B cell (primary cell): ENCODE measurements around the gene GPR146. TPM values are rescaled to one million over a fixed set of nuclear protein-coding genes. Genes with fewer than 3 reads are reported as not detected.

Experiments
- ATAC-seq: fragments of 200-7000 bp; cut with Tn5 transposase; one replicate; pipeline ENCODE4 v1.10.0; 2021; ENCODE audit warnings: low read depth, mild to moderate bottlenecking, moderate number of reproducible peaks, moderate library complexity
- CTCF ChIA-PET: fragments of 350-600 bp; sonication (Branson Sonifier 250); formaldehyde crosslinking; loops from one replicate; lab custom pipeline; 2021; ENCODE audit warnings: antibody characterized with exemption, inconsistent platforms; lab: Charles Lee
- POLR2A ChIA-PET: fragments of 350-600 bp; sonication (Branson Sonifier 250); formaldehyde crosslinking; loops from one replicate; lab custom pipeline; 2021; ENCODE audit warnings: antibody characterized with exemption; lab: Charles Lee
- DNase-seq: peaks from one replicate; pipeline ENCODE4 v3.0.0; 2013
- H2AFZ ChIP-seq: 2 replicates; pipeline ENCODE4 v1.6.1; 2012; ENCODE audit warnings: mild to moderate bottlenecking, low read depth, low read length; ENCODE audit not compliant: insufficient read depth, poor library complexity, severe bottlenecking
- H3K27ac ChIP-seq, 2 donors: 1 replicate in 1 of 2; 2 replicates in 1 of 2; pipeline ENCODE4 v1.5.1; 2012 to 2013; ENCODE audit warnings: low read length in 2 of 2, mild to moderate bottlenecking in 2 of 2, moderate library complexity in 1 of 2
- H3K27me3 ChIP-seq, 4 experiments: fragments of 200-600 bp in 1 of 4; sonication (generic) in 1 of 4; replicated peaks in 1 of 4; 1 replicate in 2 of 4; 2 replicates in 2 of 4; pipeline versions ENCODE4 v1.6.1 to v1.7.0; 2013 to 2016; ENCODE audit warnings: low read length in 3 of 4, mild to moderate bottlenecking in 2 of 4, mixed read lengths in 1 of 4, moderate library complexity in 1 of 4; ENCODE audit not compliant: insufficient read depth in 4 of 4, control insufficient read depth in 3 of 4; ENCODE audit errors: control extremely low read depth in 1 of 4
- H3K36me3 ChIP-seq, 2 experiments: replicated peaks in 1 of 2; 1 replicate in 1 of 2; 2 replicates in 1 of 2; pipeline versions ENCODE4 v1.6.1 to v1.7.1; 2013; ENCODE audit warnings: low read length in 1 of 2; ENCODE audit not compliant: insufficient read depth in 2 of 2, control insufficient read depth in 1 of 2; ENCODE audit errors: control extremely low read depth in 1 of 2, extremely low read depth in 1 of 2
- H3K4me1 ChIP-seq, 2 donors: fragments of 200-600 bp in 1 of 2; sonication (generic) in 1 of 2; 1 replicate in 1 of 2; 2 replicates in 1 of 2; pipeline versions ENCODE4 v1.5.1 to v1.6.1; 2013 to 2017; ENCODE audit warnings: low read length in 2 of 2; ENCODE audit not compliant: control insufficient read depth in 2 of 2, insufficient read depth in 2 of 2
- H3K4me2 ChIP-seq: replicated peaks from 2 replicates; pipeline ENCODE3; 2012; ENCODE audit warnings: mild to moderate bottlenecking, low read depth, low read length; ENCODE audit not compliant: poor library complexity, severe bottlenecking
- H3K4me3 ChIP-seq, 5 experiments: fragments of 200-600 bp in 1 of 5; sonication (generic) in 1 of 5; 1 replicate in 3 of 5; 2 replicates in 2 of 5; pipeline versions ENCODE4 v1.5.1 to v1.7.0; 2011 to 2016; ENCODE audit warnings: low read length in 4 of 5, mild to moderate bottlenecking in 4 of 5, low read depth in 2 of 5, control low read depth in 1 of 5, moderate library complexity in 1 of 5; ENCODE audit not compliant: insufficient read depth in 1 of 5; ENCODE audit errors: control extremely low read depth in 1 of 5, extremely low read depth in 1 of 5
- H3K79me2 ChIP-seq: fragments of 200-600 bp; sonication (generic); one replicate; pipeline ENCODE4 v1.6.0; 2016; ENCODE audit warnings: low read length; ENCODE audit not compliant: control insufficient read depth, insufficient read depth
- H3K9ac ChIP-seq: fragments of 200-600 bp; sonication (generic); 2 replicates; pipeline ENCODE4 v1.6.1; 2017; ENCODE audit warnings: mild to moderate bottlenecking, low read length, moderate library complexity
- H3K9me3 ChIP-seq, 3 donors: one replicate each; pipeline versions ENCODE4 v1.6.1 to v1.7.1; 2013; ENCODE audit warnings: low read length in 2 of 3; ENCODE audit not compliant: control insufficient read depth in 2 of 3, insufficient read depth in 1 of 3; ENCODE audit errors: control extremely low read depth in 1 of 3
- H4K20me1 ChIP-seq: 2 replicates; pipeline ENCODE4 v1.6.0; 2012; ENCODE audit warnings: mild to moderate bottlenecking, low read length; ENCODE audit not compliant: insufficient read depth, control insufficient read depth, poor library complexity, severe bottlenecking
- H3K27ac Mint-ChIP-seq: one replicate; pipeline ENCODE4 v1.8.0; 2021; ENCODE audit warnings: mixed read lengths
- H3K27me3 Mint-ChIP-seq: one replicate; pipeline ENCODE4 v1.8.0; 2021; ENCODE audit warnings: mixed read lengths
- H3K4me1 Mint-ChIP-seq: one replicate; pipeline ENCODE4 v1.8.0; 2021; ENCODE audit warnings: mixed read lengths
- H3K4me3 Mint-ChIP-seq: one replicate; pipeline ENCODE4 v1.8.0; 2021; ENCODE audit warnings: mixed read lengths
- H3K9me3 Mint-ChIP-seq: one replicate; pipeline ENCODE4 v1.8.0; 2022; ENCODE audit warnings: mixed read lengths; ENCODE audit not compliant: insufficient read depth
- EZH2 ChIP-seq: IDR thresholded peaks from 2 replicates; pipeline ENCODE4 v1.6.1; 2012; ENCODE audit warnings: borderline replicate concordance, low read depth, mild to moderate bottlenecking, moderate library complexity, low read length; ENCODE audit not compliant: insufficient read depth, poor library complexity, severe bottlenecking
- WGBS: methylation state at CpG from one replicate; pipeline ENCODE4 v1.1.5; 2013; ENCODE audit warnings: missing lambda C conversion rate; ENCODE audit not compliant: insufficient coverage; 5-methylcytosine and 5-hydroxymethylcytosine counted together
- intact Hi-C: fragments of 100-400 bp; cut with micrococcal nuclease; formaldehyde crosslinking; loops from one replicate; pipeline ENCODE4 v1.10.0; 2022
- polyA plus RNA-seq: library from polyadenylated mRNA; depleted of rRNA; stranded (reverse); fragments of >200 nt; gene quantifications from 2 replicates; pipeline ENCODE4 v1.2.3, GENCODE V29; 2012
- total RNA-seq, 2 donors: library from RNA; stranded (reverse); fragments of 120-200 nt in 1 of 2; gene quantifications; 1 replicate in 1 of 2; 2 replicates in 1 of 2; pipeline versions ENCODE4 v1.2.3 to v1.2.4, GENCODE V29; 2013 to 2022
- TF ChIP-seq, protein P1 (sequence below): fragments of 200-600 bp; IDR thresholded peaks from one replicate; pipeline ENCODE4 v1.8.0; 2022; ENCODE audit warnings: antibody characterized with exemption, mild to moderate bottlenecking

Gene GPR146
- total and polyA plus RNA-seq, 2 donors (not counting 1 experiment from before 2014, with no cell fraction given), result 4.2 to 45.4 TPM

GRCh38 chr7:1005303-1005702 is 39.0 kb upstream of the GPR146 start:
- ChIA-PET POLR2A (interaction anchor here (0.7 to 3.1 kb wide), 3 partner anchors 9 to 21 kb away, joined by 4 to 15 read pairs (median 5); no protein-coding TSS in a partner anchor), CTCF (interaction anchor here (0.6 to 3.4 kb wide), 5 partner anchors 11 to 1547 kb away, joined by 3 to 22 read pairs (median 4); no protein-coding TSS in a partner anchor)
- Histone ChIP-seq H3K27ac (no peak overlapping the region), H3K79me2 (peaks cover 11% of the 10 kb centered on the region), H2AFZ (no peak overlapping the region), H3K9ac (no peak overlapping the region), H3K4me1 (peaks cover 10 to 21% of the 10 kb centered on the region in 2 donors), H4K20me1 (peaks cover 51% of the 10 kb centered on the region), H3K4me2 (no peak overlapping the region), H3K9me3 (peaks cover 0 to 5% (median 0%) of the 10 kb centered on the region in 3 donors), H3K36me3 (peaks cover 0 to 33% of the 10 kb centered on the region in 2 experiments), H3K27me3 (no peaks in the 10 kb centered on the region), H3K4me3 (no peak overlapping the region)
- TF ChIP-seq EZH2, result no peak
- TF ChIP-seq, protein P1, sequence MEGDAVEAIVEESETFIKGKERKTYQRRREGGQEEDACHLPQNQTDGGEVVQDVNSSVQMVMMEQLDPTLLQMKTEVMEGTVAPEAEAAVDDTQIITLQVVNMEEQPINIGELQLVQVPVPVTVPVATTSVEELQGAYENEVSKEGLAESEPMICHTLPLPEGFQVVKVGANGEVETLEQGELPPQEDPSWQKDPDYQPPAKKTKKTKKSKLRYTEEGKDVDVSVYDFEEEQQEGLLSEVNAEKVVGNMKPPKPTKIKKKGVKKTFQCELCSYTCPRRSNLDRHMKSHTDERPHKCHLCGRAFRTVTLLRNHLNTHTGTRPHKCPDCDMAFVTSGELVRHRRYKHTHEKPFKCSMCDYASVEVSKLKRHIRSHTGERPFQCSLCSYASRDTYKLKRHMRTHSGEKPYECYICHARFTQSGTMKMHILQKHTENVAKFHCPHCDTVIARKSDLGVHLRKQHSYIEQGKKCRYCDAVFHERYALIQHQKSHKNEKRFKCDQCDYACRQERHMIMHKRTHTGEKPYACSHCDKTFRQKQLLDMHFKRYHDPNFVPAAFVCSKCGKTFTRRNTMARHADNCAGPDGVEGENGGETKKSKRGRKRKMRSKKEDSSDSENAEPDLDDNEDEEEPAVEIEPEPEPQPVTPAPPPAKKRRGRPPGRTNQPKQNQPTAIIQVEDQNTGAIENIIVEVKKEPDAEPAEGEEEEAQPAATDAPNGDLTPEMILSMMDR, result no peak
- no peak for ATAC-seq
- DNase-seq, result no peak
- over 99% methylated on average over 21 of the region's 21 CpGs for WGBS
- no peaks in the 10 kb centered on the region for H3K9me3 Mint-ChIP-seq
- intact Hi-C loops, result no loop called here
- no peak overlapping the region for H3K4me3 Mint-ChIP-seq
- peaks cover 33% of the 10 kb centered on the region for H3K4me1 Mint-ChIP-seq
- H3K27ac Mint-ChIP-seq, result no peak overlapping the region
- H3K27me3 Mint-ChIP-seq, result no peaks in the 10 kb centered on the region

DNA sequence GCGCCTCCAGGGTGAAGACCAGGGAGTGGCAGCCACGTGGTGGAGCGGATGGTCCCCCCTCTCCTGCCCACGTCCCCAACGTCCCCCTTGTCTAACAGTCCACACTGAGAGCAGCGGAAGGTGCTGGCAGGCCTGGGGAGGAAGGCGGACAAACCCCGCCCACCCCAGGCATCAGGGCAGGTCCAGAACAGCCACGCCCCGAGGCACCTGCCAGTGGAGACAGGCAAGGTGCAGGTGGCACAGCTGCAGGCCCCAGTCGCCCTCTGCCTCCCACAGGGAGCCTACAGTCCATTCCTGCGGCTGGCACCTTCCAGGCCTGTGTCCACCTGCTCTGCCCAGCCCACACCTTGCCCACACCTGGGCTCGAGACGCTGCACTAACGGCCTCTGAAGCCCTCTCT is 36.4 kb upstream of the GPR146 start:
- H3K79me2 ChIP-seq, result peaks cover 33% of the 10 kb centered on the region
- no peak overlapping the region for H3K27ac Mint-ChIP-seq
- H3K9me3 ChIP-seq, result peaks cover 0 to 5% (median 0%) of the 10 kb centered on the region in 3 donors
- peaks cover 20 to 30% of the 10 kb centered on the region in 2 donors for H3K4me1 ChIP-seq
- DNase-seq (no peak), ATAC-seq (no peak)
- H3K4me3 ChIP-seq, result no peak overlapping the region
- H3K4me3 Mint-ChIP-seq, result no peak overlapping the region
- no peaks in the 10 kb centered on the region for H3K27me3 ChIP-seq
- H4K20me1 ChIP-seq, result peaks cover 71% of the 10 kb centered on the region
- ChIA-PET CTCF (interaction anchor here (1.0 to 1.5 kb wide), 2 partner anchors 15 to 58 kb away, joined by 4 to 6 read pairs; no protein-coding TSS in a partner anchor), POLR2A (no interaction called here)
- no peak overlapping the region for H3K4me2 ChIP-seq
- no peaks in the 10 kb centered on the region for H3K27me3 Mint-ChIP-seq
- no peaks in the 10 kb centered on the region for H3K9me3 Mint-ChIP-seq
- intact Hi-C loops, result no loop called here
- WGBS, result 87% methylated on average over 13 of the region's 15 CpGs
- H3K4me1 Mint-ChIP-seq, result peaks cover 44% of the 10 kb centered on the region
- H2AFZ ChIP-seq, result no peak overlapping the region
- H3K9ac ChIP-seq, result no peak overlapping the region
- TF ChIP-seq, protein P1, result no peak
- H3K27ac ChIP-seq, result no peak overlapping the region
- peaks cover 0 to 33% of the 10 kb centered on the region in 2 experiments for H3K36me3 ChIP-seq
